Endodermal cell (in vitro differentiated cells): ENCODE results near the gene LUC7L. TPM values are rescaled to one million over a fixed set of nuclear protein-coding genes. Genes with fewer than 3 reads are reported as not detected.
"Not testable (repeated sequence)": the region's sequence is repeated elsewhere in the genome, so short reads cannot be mapped to it uniquely, and the experiment has no call there.

Experiments
- DNase-seq: peaks from one replicate; pipeline ENCODE4 v3.0.0-alpha.2; 2017
- H3K27ac ChIP-seq: 2 replicates; pipeline ENCODE4 v1.5.1; 2013; ENCODE audit warnings: mild to moderate bottlenecking, low read depth, low read length, moderate library complexity
- H3K27me3 ChIP-seq: 2 replicates; pipeline ENCODE4 v1.6.1; 2013; ENCODE audit warnings: mild to moderate bottlenecking, low read length, moderate library complexity; ENCODE audit not compliant: insufficient read depth, control insufficient read depth, poor library complexity, severe bottlenecking
- H3K36me3 ChIP-seq: 2 replicates; pipeline ENCODE4 v1.7.0; 2013; ENCODE audit warnings: mild to moderate bottlenecking, low read length, moderate library complexity; ENCODE audit not compliant: control insufficient read depth, insufficient read depth
- H3K4me1 ChIP-seq: one replicate; pipeline ENCODE4 v1.7.0; 2013; ENCODE audit warnings: low read length; ENCODE audit not compliant: control insufficient read depth, insufficient read depth
- H3K4me3 ChIP-seq: 2 replicates; pipeline ENCODE4 v1.5.1; 2013; ENCODE audit warnings: mild to moderate bottlenecking, low read length, moderate library complexity
- H3K9ac ChIP-seq: 2 replicates; pipeline ENCODE4 v1.6.1; 2013; ENCODE audit warnings: mild to moderate bottlenecking, low read length, moderate library complexity; ENCODE audit not compliant: poor library complexity, severe bottlenecking; ENCODE audit errors: extremely low read depth
- H3K9me3 ChIP-seq: 2 replicates; pipeline ENCODE4 v1.6.1; 2013; ENCODE audit warnings: mild to moderate bottlenecking, low read length, moderate library complexity; ENCODE audit not compliant: control insufficient read depth
- H3K27ac Mint-ChIP-seq: 2 replicates; pipeline ENCODE4 v1.8.0; 2020; ENCODE audit warnings: mixed read lengths
- H3K27me3 Mint-ChIP-seq: 2 replicates; pipeline ENCODE4 v1.8.0; 2021; ENCODE audit warnings: mild to moderate bottlenecking, mixed read lengths; ENCODE audit not compliant: insufficient read depth
- H3K36me3 Mint-ChIP-seq: 2 replicates; pipeline ENCODE4 v1.8.0; 2020; ENCODE audit warnings: low read depth, mixed read lengths
- H3K4me1 Mint-ChIP-seq: 2 replicates; pipeline ENCODE4 v1.8.0; 2020; ENCODE audit warnings: mixed read lengths
- H3K4me3 Mint-ChIP-seq: 2 replicates; pipeline ENCODE4 v1.8.0; 2020; ENCODE audit warnings: mild to moderate bottlenecking, moderate library complexity, mixed read lengths
- H3K9me3 Mint-ChIP-seq: 2 replicates; pipeline ENCODE4 v1.8.0; 2020; ENCODE audit warnings: mild to moderate bottlenecking, mixed read lengths
- WGBS, 2 experiments: methylation state at CpG; one replicate each; pipeline versions ENCODE4 v1.1.5 to v1.1.7; 2013; ENCODE audit warnings: missing lambda C conversion rate in 2 of 2, mixed read lengths in 1 of 2; ENCODE audit not compliant: insufficient coverage in 1 of 2, insufficient read length in 1 of 2; 5-methylcytosine and 5-hydroxymethylcytosine counted together
- total RNA-seq, 2 donors: library from RNA; stranded (reverse); fragmentation: NEBNext Ultra II Directional in 1 of 2; extraction: Animal tissue kit (Norgen Biotek cat#: 25700) in 1 of 2; gene quantifications; 2 replicates in 1 of 2; 3 replicates in 1 of 2; pipeline ENCODE4 v1.2.1, GENCODE V29; 2021
- TF ChIP-seq, protein P1 (sequence below): fragments of 200-600 bp; sonication (generic); conservative IDR thresholded peaks from 2 replicates; pipeline ENCODE4 v1.5.0; 2021; ENCODE audit warnings: antibody characterized with exemption, mild to moderate bottlenecking

The LUC7L gene
- total RNA-seq, 2 donors from 2014 or later, result 130 to 151 TPM

DNA sequence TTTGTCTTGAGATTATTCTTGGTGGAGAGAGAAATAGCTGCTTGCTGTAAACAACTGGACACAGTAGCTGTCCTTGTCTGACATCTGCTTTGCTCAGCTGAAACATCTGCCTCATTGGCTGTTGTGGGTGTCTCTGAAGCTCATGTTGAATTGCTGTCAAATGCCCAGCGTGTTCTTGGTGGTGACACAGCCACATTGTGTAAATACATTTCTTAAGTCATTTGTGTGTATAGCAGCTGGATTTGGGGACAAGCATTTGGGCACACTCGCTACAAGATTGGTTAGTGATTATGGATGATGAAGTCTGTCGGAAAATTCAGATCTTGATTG lies 10.7 kb upstream of the LUC7L start:
- WGBS, 2 experiments, result 81 to 87% methylated on average over 2 to 3 of the region's 3 CpGs
- no peak overlapping the region for H3K27ac Mint-ChIP-seq
- H3K9me3 ChIP-seq, result no peaks in the 10 kb centered on the region
- H3K4me1 Mint-ChIP-seq, result no peaks in the 10 kb centered on the region
- no peaks in the 10 kb centered on the region for H3K27me3 Mint-ChIP-seq
- TF ChIP-seq, protein P1, sequence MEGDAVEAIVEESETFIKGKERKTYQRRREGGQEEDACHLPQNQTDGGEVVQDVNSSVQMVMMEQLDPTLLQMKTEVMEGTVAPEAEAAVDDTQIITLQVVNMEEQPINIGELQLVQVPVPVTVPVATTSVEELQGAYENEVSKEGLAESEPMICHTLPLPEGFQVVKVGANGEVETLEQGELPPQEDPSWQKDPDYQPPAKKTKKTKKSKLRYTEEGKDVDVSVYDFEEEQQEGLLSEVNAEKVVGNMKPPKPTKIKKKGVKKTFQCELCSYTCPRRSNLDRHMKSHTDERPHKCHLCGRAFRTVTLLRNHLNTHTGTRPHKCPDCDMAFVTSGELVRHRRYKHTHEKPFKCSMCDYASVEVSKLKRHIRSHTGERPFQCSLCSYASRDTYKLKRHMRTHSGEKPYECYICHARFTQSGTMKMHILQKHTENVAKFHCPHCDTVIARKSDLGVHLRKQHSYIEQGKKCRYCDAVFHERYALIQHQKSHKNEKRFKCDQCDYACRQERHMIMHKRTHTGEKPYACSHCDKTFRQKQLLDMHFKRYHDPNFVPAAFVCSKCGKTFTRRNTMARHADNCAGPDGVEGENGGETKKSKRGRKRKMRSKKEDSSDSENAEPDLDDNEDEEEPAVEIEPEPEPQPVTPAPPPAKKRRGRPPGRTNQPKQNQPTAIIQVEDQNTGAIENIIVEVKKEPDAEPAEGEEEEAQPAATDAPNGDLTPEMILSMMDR, result no peak
- no peaks in the 10 kb centered on the region for H3K27me3 ChIP-seq
- no peaks in the 10 kb centered on the region for H3K36me3 ChIP-seq
- H3K27ac ChIP-seq, result no peak overlapping the region
- no peaks in the 10 kb centered on the region for H3K4me1 ChIP-seq
- H3K4me3 ChIP-seq, result no peak overlapping the region
- no peak overlapping the region for H3K9ac ChIP-seq
- H3K9me3 Mint-ChIP-seq, result peaks cover 2% of the 10 kb centered on the region
- no peak overlapping the region for H3K4me3 Mint-ChIP-seq
- peaks cover 17% of the 10 kb centered on the region for H3K36me3 Mint-ChIP-seq
- DNase-seq, result no peak

DNA sequence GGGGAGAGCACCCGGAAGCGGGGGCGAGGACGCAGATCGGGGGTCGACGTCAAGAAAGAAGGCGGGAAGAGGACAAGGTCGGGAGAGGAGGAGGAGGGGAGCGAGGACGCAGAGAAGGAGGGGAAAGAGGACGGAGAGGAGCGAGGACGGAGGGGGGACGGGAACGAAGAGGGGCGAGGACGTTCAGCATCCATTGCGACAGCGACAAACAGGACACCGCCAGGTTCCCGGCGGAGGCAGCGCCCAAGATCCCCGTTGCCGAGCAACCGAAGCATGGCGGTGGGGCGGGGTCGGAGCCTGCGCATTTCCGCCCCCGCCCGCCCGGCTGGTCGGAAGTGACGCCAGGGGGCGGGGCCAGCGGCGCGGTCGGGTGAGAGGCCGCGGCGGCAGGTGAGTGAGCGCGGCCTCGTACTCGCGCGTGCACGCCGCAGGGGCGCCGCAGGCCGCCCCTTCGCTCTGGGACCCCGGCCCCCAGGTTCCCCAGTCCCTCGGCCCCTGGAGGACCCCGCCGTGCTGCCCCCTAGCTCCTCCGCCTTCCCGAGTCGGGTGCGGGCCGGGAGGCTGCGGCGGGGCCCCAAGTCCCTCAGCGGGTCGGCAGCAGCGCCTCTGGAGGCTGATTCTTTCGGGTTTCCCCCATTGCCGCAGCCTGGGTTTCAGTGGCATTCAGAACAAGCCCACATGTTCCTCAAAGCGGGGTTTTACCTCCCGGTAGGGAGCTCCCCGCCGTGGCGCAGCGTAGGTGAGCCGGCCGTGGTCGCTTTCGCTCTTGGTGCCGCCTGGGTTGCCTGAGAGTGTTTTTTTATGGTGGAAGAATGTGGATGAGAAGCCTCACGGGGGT lies 5.4 kb upstream of the LUC7L start, which contains the start of gene FAM234A:
Gene FAM234A, plus strand, starts transcription at position 354 of the 838 bp plus-strand sequence. CDS start 19,593 bp downstream, outside the sequence.
- peaks cover 8% of the 10 kb centered on the region for H3K36me3 Mint-ChIP-seq
- no peaks in the 10 kb centered on the region for H3K27me3 ChIP-seq
- peak within 1 kb of the TSS; percentile 92 for H3K27ac ChIP-seq
- 0 to 1% methylated on average over 32 to 85 of the region's 85 CpGs for WGBS, 2 experiments
- peak within 1 kb of the TSS; percentile 94 for H3K9ac ChIP-seq
- no peaks in the 10 kb centered on the region for H3K36me3 ChIP-seq
- peak within 1 kb of the TSS; percentile 84 for H3K4me3 ChIP-seq
- no peaks in the 10 kb centered on the region for H3K4me1 ChIP-seq
- no peaks in the 10 kb centered on the region for H3K27me3 Mint-ChIP-seq
- peak within 1 kb of the TSS; percentile 99 for H3K27ac Mint-ChIP-seq
- no peaks in the 10 kb centered on the region for H3K9me3 ChIP-seq
- DNase-seq, result peak; percentile 97
- TF ChIP-seq, protein P1, result peak; percentile 71
- H3K4me3 Mint-ChIP-seq, result peak within 1 kb of the TSS; percentile 85
- peaks cover 2% of the 10 kb centered on the region for H3K9me3 Mint-ChIP-seq
- no peaks in the 10 kb centered on the region for H3K4me1 Mint-ChIP-seq

DNA sequence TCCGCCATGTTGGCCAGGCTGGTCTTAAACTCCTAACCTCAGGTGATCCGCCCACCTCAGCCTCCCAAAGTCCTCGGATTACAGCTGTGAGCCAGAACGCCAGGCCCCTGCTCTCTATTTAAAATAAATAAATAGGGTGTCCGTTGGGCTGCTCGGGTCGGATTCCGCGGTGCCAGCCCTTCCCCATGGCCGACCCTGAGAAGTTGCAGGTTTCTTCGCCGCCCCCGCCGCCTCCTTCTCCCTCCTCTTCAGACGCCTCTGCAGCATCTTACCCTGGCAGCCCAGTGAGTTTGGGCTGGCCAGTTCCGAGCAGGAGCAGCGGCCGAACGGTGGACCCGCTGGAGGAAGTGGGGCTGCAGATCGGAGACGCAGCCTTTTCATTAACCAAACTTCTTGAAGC lies 1.7 kb upstream of the LUC7L start:
- Mint-ChIP-seq H3K27me3 (no peaks in the 10 kb centered on the region), H3K36me3 (peaks cover 27% of the 10 kb centered on the region), H3K4me1 (peaks cover 15% of the 10 kb centered on the region), H3K9me3 (peaks cover 2% of the 10 kb centered on the region), H3K4me3 (no peak overlapping the region), H3K27ac (no peak overlapping the region)
- TF ChIP-seq, protein P1, result no peak
- WGBS, 2 experiments, result 87 to 90% methylated on average over 7 to 22 of the region's 22 CpGs
- Histone ChIP-seq H3K36me3 (peaks cover 24% of the 10 kb centered on the region), H3K4me3 (no peak overlapping the region), H3K4me1 (no peaks in the 10 kb centered on the region), H3K9ac (no peak overlapping the region), H3K27ac (no peak overlapping the region), H3K9me3 (no peaks in the 10 kb centered on the region), H3K27me3 (no peaks in the 10 kb centered on the region)
- DNase-seq, result no peak

DNA sequence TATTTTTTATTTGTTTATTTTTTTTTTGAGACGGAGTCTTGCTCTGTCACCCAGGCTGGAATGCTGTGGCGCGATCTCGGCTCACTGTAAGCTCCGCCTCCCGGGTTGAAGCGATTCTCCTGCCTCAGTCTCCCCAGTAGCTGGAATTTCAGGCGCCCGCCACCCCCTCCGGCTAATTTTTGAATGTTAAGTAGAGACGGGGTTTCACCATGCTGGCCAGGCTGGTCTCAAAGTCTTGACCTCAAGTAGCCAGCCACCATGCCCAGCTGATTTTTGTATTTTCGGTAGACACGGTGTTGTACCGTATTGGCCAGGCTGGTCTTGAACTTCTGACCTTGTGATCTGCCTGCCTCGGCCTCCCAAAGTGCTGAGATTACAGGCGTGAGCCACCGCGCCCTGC lies 1.1 kb upstream of the LUC7L start:
- H3K4me3 Mint-ChIP-seq, DNase-seq, H3K9me3 Mint-ChIP-seq, H3K27ac Mint-ChIP-seq, H3K27me3 Mint-ChIP-seq, H3K4me1 ChIP-seq, H3K4me3 ChIP-seq, H3K9me3 ChIP-seq, H3K27me3 ChIP-seq, H3K9ac ChIP-seq, H3K27ac ChIP-seq: not testable (repeated sequence)
- H3K36me3 Mint-ChIP-seq, result peaks cover 29% of the 10 kb centered on the region
- WGBS, 2 experiments, result 91 to 96% methylated on average over 18 of the region's 18 CpGs
- peaks cover 29% of the 10 kb centered on the region for H3K36me3 ChIP-seq
- H3K4me1 Mint-ChIP-seq, result peaks cover 15% of the 10 kb centered on the region
